Measurements from ENCODE around the gene MCEMP1. TPM values are rescaled to one million over a fixed set of nuclear protein-coding genes. Genes with fewer than 3 reads are reported as not detected.
A peak's percentile ranks its signal among the peaks of the same experiment; 100 is the strongest.

Gene MCEMP1
- total and polyA plus RNA-seq, 7 donors = 0.36 to 2.8 (median 0.50) TPM; not detected in 1

GRCh38 chr19:7652061-7652641 is 24.7 kb upstream of the MCEMP1 start:
- H3K27ac ChIP-seq = peak overlapping the region in 1 of 4 donors; percentile 35
- peak overlapping the region in 2 of 4 donors; percentile 28 to 30 for H3K4me3 ChIP-seq
- peak in 1 of 4 donors; percentile 46 for TF ChIP-seq POLR2AphosphoS5 (IDR thresholded peaks at IDR 0.05)
- no peak for TF ChIP-seq EP300 (IDR thresholded peaks at IDR 0.05)
- TF ChIP-seq POLR2A (IDR thresholded peaks at IDR 0.05) = no peak
- TF ChIP-seq CTCF (IDR thresholded peaks at IDR 0.05) = peak; percentile 88 to 96 (median 92)
- 4 to 5% methylated on average over 28 of the region's 28 CpGs for WGBS, 2 donors
- peak; percentile 90 for DNase-seq
- intact Hi-C loops (cut with DNase I) = loop anchor here (1.0 to 2.0 kb wide), 2 partner anchors 28 to 149 kb away; partner anchors contain the start of gene TRAPPC5
- H3K27me3 ChIP-seq = peaks cover 0 to 12% (median 0%) of the 10 kb centered on the region in 3 donors
- no peaks in the 10 kb centered on the region for H3K36me3 ChIP-seq
- no peaks in the 10 kb centered on the region for H3K9me3 ChIP-seq
- peaks cover 0 to 8% (median 4%) of the 10 kb centered on the region in 4 donors for H3K4me1 ChIP-seq

- Histone ChIP-seq H3K27ac (no peak overlapping the region), H3K36me3 (no peaks in the 10 kb centered on the region), H3K4me1 (peaks cover 0 to 8% (median 4%) of the 10 kb centered on the region in 4 donors), H3K4me3 (no peak overlapping the region), H3K27me3 (peaks cover 0 to 10% (median 0%) of the 10 kb centered on the region in 3 donors), H3K9me3 (no peaks in the 10 kb centered on the region)
- intact Hi-C loops (cut with DNase I) = no loop called here
- WGBS, 2 donors = 75 to 81% methylated on average over 8 of the region's 8 CpGs
- no peak for DNase-seq
- TF ChIP-seq POLR2AphosphoS5 (IDR thresholded peaks at IDR 0.05) (no peak), CTCF (IDR thresholded peaks at IDR 0.05) (no peak)
Measured at GRCh38 chr19:7654401-7654800, 22.5 kb upstream of the MCEMP1 start.

- no peak for TF ChIP-seq EP300 (IDR thresholded peaks at IDR 0.05)
- no peak for TF ChIP-seq POLR2AphosphoS5 (IDR thresholded peaks at IDR 0.05)
- no peak for TF ChIP-seq CTCF (IDR thresholded peaks at IDR 0.05)
- no peak for TF ChIP-seq POLR2A (IDR thresholded peaks at IDR 0.05)
- no peaks in the 10 kb centered on the region for H3K36me3 ChIP-seq
- intact Hi-C loops (cut with DNase I) = no loop called here
- peaks cover 0 to 8% (median 4%) of the 10 kb centered on the region in 4 donors for H3K4me1 ChIP-seq
- H3K27me3 ChIP-seq = peaks cover 0 to 4% (median 0%) of the 10 kb centered on the region in 3 donors
- DNase-seq = no peak
- H3K4me3 ChIP-seq = no peak overlapping the region
- 70 to 73% methylated on average over 8 of the region's 8 CpGs for WGBS, 2 donors
- no peak overlapping the region for H3K27ac ChIP-seq
- H3K9me3 ChIP-seq = no peaks in the 10 kb centered on the region
Measured at GRCh38 chr19:7655581-7655980, 21.3 kb upstream of the MCEMP1 start.

- no peaks in the 10 kb centered on the region for H3K36me3 ChIP-seq
- H3K27me3 ChIP-seq = no peaks in the 10 kb centered on the region
- no peak for TF ChIP-seq POLR2AphosphoS5 (IDR thresholded peaks at IDR 0.05)
- no peak for TF ChIP-seq EP300 (IDR thresholded peaks at IDR 0.05)
- TF ChIP-seq CTCF (IDR thresholded peaks at IDR 0.05) = no peak
- no peak for TF ChIP-seq POLR2A (IDR thresholded peaks at IDR 0.05)
- peaks cover 0 to 3% (median 3%) of the 10 kb centered on the region in 4 donors for H3K4me1 ChIP-seq
- no peaks in the 10 kb centered on the region for H3K9me3 ChIP-seq
- no peak for DNase-seq
- H3K27ac ChIP-seq = no peak overlapping the region
- H3K4me3 ChIP-seq = no peak overlapping the region
- intact Hi-C loops (cut with DNase I) = no loop called here
- WGBS, 2 donors = 24 to 43% methylated on average over 14 of the region's 14 CpGs
Measured at GRCh38 chr19:7657131-7657751, 19.6 kb upstream of the MCEMP1 start.

All from sigmoid colon (tissue), 7 donors.